Heart right ventricle (tissue), 16 donors: ENCODE measurements around the gene MTMR10. TPM values are rescaled to one million over a fixed set of nuclear protein-coding genes. Genes with fewer than 3 reads are reported as not detected.
A peak's percentile ranks its signal among the peaks of the same experiment; 100 is the strongest.

Source experiments
- ATAC-seq, 8 donors: fragments of 200-7000 bp; cut with Tn5 transposase; one replicate each; pipeline ENCODE4 v1.9.1; 2020; ENCODE audit warnings: mild to moderate bottlenecking in 8 of 8, moderate library complexity in 8 of 8, moderate number of reproducible peaks in 1 of 8
- DNase-seq, 2 donors: peaks; one replicate each; pipeline ENCODE4 v3.0.0-alpha.2; 2020
- H3K27ac ChIP-seq, 10 donors: fragments of 200-600 bp; sonication (generic) in 2 of 10; one replicate each; pipeline versions ENCODE4 v1.5.0 to v1.8.0; 2020 to 2022; ENCODE audit warnings: mild to moderate bottlenecking in 3 of 10
- H3K27me3 ChIP-seq, 7 donors: fragments of 200-600 bp; one replicate each; pipeline ENCODE4 v1.8.0; 2021 to 2022; ENCODE audit warnings: mild to moderate bottlenecking in 2 of 7
- H3K36me3 ChIP-seq, 9 donors: fragments of 200-600 bp; sonication (generic) in 1 of 9; one replicate each; pipeline versions ENCODE4 v1.5.0 to v1.8.0; 2020 to 2022; ENCODE audit warnings: mild to moderate bottlenecking in 2 of 9
- H3K4me1 ChIP-seq, 9 donors: fragments of 200-600 bp; sonication (generic) in 1 of 9; one replicate each; pipeline versions ENCODE4 v1.5.0 to v1.8.0; 2020 to 2022; ENCODE audit warnings: mild to moderate bottlenecking in 4 of 9
- H3K4me3 ChIP-seq, 10 donors: fragments of 200-600 bp; sonication (generic) in 2 of 10; one replicate each; pipeline versions ENCODE4 v1.5.0 to v1.8.0; 2020 to 2022; ENCODE audit warnings: mild to moderate bottlenecking in 7 of 10, moderate library complexity in 2 of 10
- H3K9me3 ChIP-seq, 11 donors: fragments of 200-600 bp in 10 of 11; sonication (generic) in 2 of 11; one replicate each; pipeline versions ENCODE4 v1.5.0 to v1.8.0; 2013 to 2022; ENCODE audit warnings: mild to moderate bottlenecking in 2 of 11, control low read depth in 1 of 11, moderate library complexity in 1 of 11
- CTCF ChIP-seq, 9 donors: fragments of 200-600 bp; sonication (generic) in 2 of 9; IDR thresholded peaks; one replicate each; pipeline versions ENCODE4 v1.5.0 to v1.8.0; 2021 to 2022; ENCODE audit warnings: antibody characterized with exemption in 9 of 9, mild to moderate bottlenecking in 5 of 9, moderate library complexity in 1 of 9
- WGBS, 2 donors: extraction: QIAGEN DNeasy Blood & Tissue Kit; methylation state at CpG; one replicate each; pipeline ENCODE4 v1.1.7; 2013; ENCODE audit warnings: inconsistent platforms in 1 of 2; 5-methylcytosine and 5-hydroxymethylcytosine counted together
- intact Hi-C, 10 donors: fragments of 100-400 bp; cut with DNase I; formaldehyde crosslinking; loops; one replicate each; pipeline versions ENCODE4 v1.11.1 to v1.14.2; 2022
- polyA plus RNA-seq, 2 donors: library from polyadenylated mRNA; stranded (reverse); fragments of 200-250 nt; gene quantifications; one replicate each; pipeline ENCODE4 v1.2.3, GENCODE V29; 2013
- total RNA-seq, 10 donors: library from RNA; stranded (reverse); fragmentation: NEBNext Ultra II Directional in 3 of 10; extraction: Animal tissue kit (Norgen Biotek cat#: 25700) in 3 of 10; gene quantifications; one replicate each; pipeline versions ENCODE4 v1.2.1 to v1.2.4, GENCODE V29; 2021 to 2023
- donor health status: Arrhythmogenic right ventricular cardiomyopathy.
- donor health status: ischemic (EF 13 %, LVEDD 7.1; RV severe dilation, severe dysfunction).
- donor health status: healthy with polysubstance abuse.
- donor health status: DM: no; HTN: yes; CAD: no.
- donor health status: DM: no; HTN: no; CAD: no.
- donor health status: ischemic (EF 25% LVEDD 6.9; RV normal size, moderate dysfunction).
- donor health status: ischemic (EF 25% LVEDD 5.7; RV mildly dilated, moderate dysfunction).
- donor health status: healthy.
- donor health status: DM: yes; HTN: yes; CAD: no.
- donor health status: Ischemic cardiomyopathy.
- donor health status: ischemic (EF 35%, LVEDD 5.7; RV mildly dilated, moderate dysfunction).
- donor health status: nonischemic (EF 11% LVEDD 7.7; RV severe dilation, severe dysfunction).
- donor health status: DM: yes; HTN: yes; CAD: no.
- donor health status: PGD.
- donor health status: ischemic (EF 29% LVEDD 5.4; RV normal size, mild dysfunction).
- donor health status: nonischemic (EF 23%, LVEDD 6.1; RV moderate dilation, normal function).

MTMR10 gene
- total and polyA plus RNA-seq, 12 donors = 9.4 to 50.1 (median 29.2) TPM

- ATAC-seq (peak in 2 of 8 donors; percentile 39 to 50), DNase-seq (no peak)
- Histone ChIP-seq H3K4me1 (peaks cover 0 to 64% (median 55%) of the 10 kb centered on the region in 9 donors), H3K27ac (peak overlapping the region in 1 of 10 donors; percentile 65), H3K9me3 (no peaks in the 10 kb centered on the region), H3K4me3 (no peak overlapping the region), H3K36me3 (peaks cover 0 to 82% (median 11%) of the 10 kb centered on the region in 9 donors), H3K27me3 (no peaks in the 10 kb centered on the region)
- intact Hi-C loops = loop anchor here in 2 of 10 donors (5.0 to 10.0 kb wide), 2 partner anchors 57 to 145 kb away; no protein-coding TSS in a partner anchor
- no peak for TF ChIP-seq CTCF (IDR thresholded peaks at IDR 0.05)
- WGBS, 2 donors = 93% methylated on average over 5 of the region's 5 CpGs
Observed at GRCh38 chr15:30979457-30979856, 12.0 kb downstream of the MTMR10 start.

GRCh38 chr15:30978328-30978727 lies 13.1 kb downstream of the MTMR10 start:
- no peak for DNase-seq
- H3K27ac ChIP-seq = no peak overlapping the region
- peaks cover 0 to 55% (median 44%) of the 10 kb centered on the region in 9 donors for H3K4me1 ChIP-seq

GRCh38 chr15:30974112-30974511 lies 17.3 kb downstream of the MTMR10 start:
- no peaks in the 10 kb centered on the region for H3K27me3 ChIP-seq
- peaks cover 0 to 36% (median 21%) of the 10 kb centered on the region in 9 donors for H3K4me1 ChIP-seq
- TF ChIP-seq CTCF (IDR thresholded peaks at IDR 0.05) = no peak
- WGBS, 2 donors = 80 to 83% methylated on average over 5 of the region's 5 CpGs
- no peaks in the 10 kb centered on the region for H3K9me3 ChIP-seq
- ATAC-seq (no peak), DNase-seq (no peak)
- H3K4me3 ChIP-seq = no peak overlapping the region
- H3K36me3 ChIP-seq = peaks cover 0 to 88% (median 20%) of the 10 kb centered on the region in 9 donors
- no peak overlapping the region for H3K27ac ChIP-seq
- intact Hi-C loops = loop anchor here in 1 of 10 donors (10.0 kb wide), 1 partner anchor 151 kb away; no protein-coding TSS in a partner anchor

More at GRCh38 chr15:30978328-30978727, 13.1 kb downstream of the MTMR10 start:
- H3K36me3 ChIP-seq = peaks cover 0 to 88% (median 22%) of the 10 kb centered on the region in 9 donors
- H3K4me3 ChIP-seq = no peak overlapping the region
- intact Hi-C loops = loop anchor here in 2 of 10 donors (5.0 to 10.0 kb wide), 2 partner anchors 56 to 146 kb away; no protein-coding TSS in a partner anchor
- no peaks in the 10 kb centered on the region for H3K9me3 ChIP-seq
- ATAC-seq = no peak
- H3K27me3 ChIP-seq = no peaks in the 10 kb centered on the region
- no peak for TF ChIP-seq CTCF (IDR thresholded peaks at IDR 0.05)

- ATAC-seq = no peak
- no peaks in the 10 kb centered on the region for H3K27me3 ChIP-seq
- WGBS, 2 donors = 94 to 95% methylated on average over 4 of the region's 4 CpGs
- no peak for TF ChIP-seq CTCF (IDR thresholded peaks at IDR 0.05)
- H3K4me1 ChIP-seq = peaks cover 0 to 29% (median 17%) of the 10 kb centered on the region in 9 donors
- H3K36me3 ChIP-seq = peaks cover 0 to 92% (median 20%) of the 10 kb centered on the region in 9 donors
- H3K9me3 ChIP-seq = no peaks in the 10 kb centered on the region
- no peak for DNase-seq
- intact Hi-C loops = loop anchor here in 1 of 10 donors (10.0 kb wide), 1 partner anchor 151 kb away; no protein-coding TSS in a partner anchor
- H3K27ac ChIP-seq = no peak overlapping the region
- H3K4me3 ChIP-seq = no peak overlapping the region
Observed at GRCh38 chr15:30973379-30973778, 18.0 kb downstream of the MTMR10 start.
